SK-N-DZ (cell line): Measurements from ENCODE around the gene EMCN.
"Not testable (repeated sequence)": the region's sequence is repeated elsewhere in the genome, so short reads cannot be mapped to it uniquely, and the experiment has no call there.

Source experiments
- DNase-seq: peaks from one replicate; pipeline ENCODE4 v3.0.0-alpha.2; 2015; ENCODE audit warnings: low spot score

The EMCN gene

DNA sequence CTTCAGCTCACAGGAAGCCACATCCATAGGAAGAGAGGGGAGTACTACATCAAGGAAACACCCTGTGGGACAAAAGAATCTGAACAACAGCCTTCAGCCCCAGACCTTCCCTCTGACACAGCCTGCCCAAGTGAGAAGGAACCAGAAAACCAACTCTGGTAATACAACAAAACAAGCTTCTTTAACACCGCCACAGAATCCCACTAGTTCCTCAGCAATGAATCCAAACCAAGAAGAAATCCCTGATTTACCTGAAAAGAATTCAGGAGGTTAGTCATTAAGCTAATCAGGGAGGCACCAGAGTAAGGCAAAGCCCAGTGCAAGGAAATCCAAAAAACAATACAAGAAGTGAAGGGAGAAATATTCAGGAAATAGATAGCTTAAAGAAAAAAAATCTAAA lies 137.4 kb downstream of the EMCN start:
- not testable (repeated sequence) for DNase-seq

DNA sequence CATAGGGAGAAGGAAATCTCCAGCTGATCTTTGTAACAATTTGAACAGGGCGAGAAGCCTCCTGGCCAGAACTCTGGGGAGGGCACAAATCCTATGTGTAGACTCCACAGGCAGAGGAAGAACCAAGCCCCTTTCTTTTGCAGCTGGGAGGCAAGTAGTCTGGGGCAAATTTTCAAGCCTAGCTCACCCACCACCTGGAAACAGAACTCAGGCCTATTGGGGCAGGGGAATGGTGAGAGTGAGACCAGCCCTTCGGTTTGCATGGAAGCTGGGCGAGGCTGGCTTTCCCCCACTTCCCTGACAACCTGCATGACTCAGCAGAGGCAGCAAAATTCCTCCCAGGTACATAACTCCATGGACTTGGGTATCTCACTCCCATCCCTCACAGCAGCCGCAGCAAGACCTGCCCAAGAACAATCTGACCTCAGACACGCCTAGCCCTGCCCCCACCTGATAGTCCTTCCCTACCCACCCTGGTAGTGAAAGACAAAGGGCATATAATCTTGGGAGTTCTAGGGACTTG lies 138.2 kb downstream of the EMCN start:
- no peak for DNase-seq

DNA sequence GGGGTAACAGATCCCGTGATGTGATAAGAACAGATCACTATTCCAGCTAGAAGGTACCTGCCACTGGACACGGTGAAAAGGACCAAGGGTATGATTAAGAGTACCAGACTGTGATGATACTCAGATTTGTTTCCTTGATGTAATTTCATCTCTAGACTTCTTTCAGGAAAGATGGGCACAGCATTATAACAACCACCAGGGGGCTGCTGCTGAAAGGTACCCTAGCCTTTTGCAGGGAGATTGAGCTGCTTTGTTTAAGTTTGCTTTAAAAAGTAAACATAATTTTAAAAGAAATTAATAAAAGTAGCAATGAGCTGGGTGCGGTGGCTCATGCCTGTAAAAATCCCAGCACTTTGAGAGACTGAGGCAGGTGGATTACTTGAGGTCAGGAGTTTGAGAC lies 145.4 kb downstream of the EMCN start:
- DNase-seq: no peak

DNA sequence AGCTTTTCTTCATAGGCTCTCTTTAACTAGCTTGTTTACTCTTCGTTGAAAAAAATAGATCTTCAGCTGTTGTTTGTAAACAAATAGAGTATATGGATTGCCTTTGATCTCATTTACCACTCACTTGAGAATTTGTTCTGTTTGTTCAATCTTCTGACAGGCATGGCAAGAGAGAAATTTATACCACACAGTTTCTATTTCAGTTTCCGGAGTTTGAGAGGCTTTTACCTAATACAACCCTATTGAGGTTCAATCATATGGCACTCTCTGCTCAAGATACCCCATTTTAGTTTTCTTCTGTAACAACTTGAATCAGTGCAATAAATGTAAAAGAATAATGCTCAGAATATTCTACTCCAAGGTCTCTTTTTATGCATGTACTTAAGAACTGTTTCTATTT lies 148.0 kb downstream of the EMCN start:
- DNase-seq: no peak

DNA sequence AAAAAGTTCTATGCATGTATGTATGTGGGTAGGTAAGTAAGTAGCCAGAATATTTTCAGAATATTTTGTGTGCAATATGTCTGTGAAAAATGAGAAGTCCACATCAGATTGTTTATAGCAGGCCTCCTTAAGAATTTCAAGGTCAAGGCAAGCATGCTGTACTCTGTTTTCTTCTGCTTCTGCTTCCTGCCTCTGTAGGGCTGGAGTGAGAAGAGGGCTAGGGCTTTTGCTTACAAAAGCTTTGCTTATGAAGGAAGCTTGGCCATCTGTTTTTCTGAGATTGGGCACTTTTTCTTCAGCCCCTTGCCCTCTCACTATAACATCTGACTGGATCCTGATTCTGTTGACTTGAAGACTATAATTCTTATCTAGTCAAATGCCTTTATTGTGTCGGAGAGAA lies 150.4 kb downstream of the EMCN start:
- no peak for DNase-seq

DNA sequence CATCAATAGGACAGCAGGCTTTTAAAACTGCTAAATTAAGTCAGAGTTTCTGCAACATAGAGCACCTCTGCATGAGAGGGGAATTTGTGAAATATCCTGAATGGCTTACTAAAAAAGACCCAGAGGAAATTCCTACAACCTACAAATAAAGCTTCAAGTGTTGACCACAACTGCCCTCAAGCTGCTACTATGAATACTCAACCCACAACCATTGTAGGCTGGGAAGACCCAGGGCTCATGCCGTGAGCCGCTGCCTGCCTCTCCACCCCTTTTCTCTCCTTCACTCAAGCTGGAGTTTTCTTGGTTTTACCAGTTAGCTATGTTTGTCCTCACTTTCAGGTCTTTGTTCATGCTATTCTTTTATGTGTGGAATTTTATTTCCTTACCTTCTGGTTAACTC lies 151.6 kb downstream of the EMCN start:
- DNase-seq: no peak

DNA sequence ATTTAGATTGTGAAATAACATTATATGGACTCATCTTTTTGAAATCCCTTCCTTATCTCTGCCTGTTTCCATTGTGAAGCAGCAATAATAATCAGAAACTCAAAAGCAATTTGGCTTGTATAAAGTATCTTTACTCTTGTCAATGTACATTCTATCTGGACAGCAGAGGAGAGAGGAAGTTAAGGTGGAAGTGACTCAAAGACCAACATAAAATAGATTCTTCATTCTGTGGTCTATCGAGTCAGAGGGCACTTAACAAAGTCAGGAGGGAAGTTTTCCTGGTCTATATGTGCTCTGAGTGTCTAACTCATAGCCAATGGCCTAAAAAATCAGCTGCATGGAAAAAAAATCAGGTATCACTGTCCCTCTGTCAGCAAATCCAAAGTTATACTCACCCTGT lies 155.5 kb downstream of the EMCN start:
- DNase-seq: no peak

DNA sequence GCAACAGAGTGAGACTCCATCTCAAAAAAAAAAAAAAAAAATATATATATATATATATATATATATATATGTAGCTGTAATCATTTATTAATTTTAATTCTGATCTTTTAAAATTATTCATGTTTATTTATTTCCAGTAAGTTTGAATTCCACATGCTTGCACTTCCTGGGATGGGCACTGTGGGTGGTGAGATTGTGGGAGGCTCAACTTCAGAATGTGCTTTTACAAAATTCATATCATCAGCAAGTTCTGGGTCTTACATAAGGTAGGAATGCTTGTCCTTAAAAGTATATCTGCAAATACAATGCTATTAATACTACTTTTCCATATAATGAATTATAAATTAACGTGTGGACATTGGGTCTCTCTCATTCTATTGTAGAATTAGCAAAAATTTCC lies 156.5 kb downstream of the EMCN start:
- no peak for DNase-seq

DNA sequence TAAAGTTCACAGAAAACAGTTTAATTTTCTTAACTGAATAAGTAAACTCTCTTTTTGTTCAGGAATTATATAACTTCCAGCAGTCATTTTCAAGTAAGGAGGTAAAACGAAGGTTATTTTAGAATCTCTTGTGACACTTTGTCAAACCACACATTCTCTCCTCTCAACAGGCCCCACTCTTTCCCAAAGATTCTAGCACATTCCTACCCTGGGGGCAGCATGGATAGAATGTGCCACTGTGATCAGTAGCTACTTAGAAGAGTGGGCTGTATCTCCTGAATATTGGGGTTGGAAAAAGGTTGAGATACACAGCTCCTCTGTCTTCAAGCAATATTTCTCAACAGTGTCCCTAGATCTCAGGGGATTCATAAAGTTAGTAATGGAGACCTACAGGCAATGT lies 157.6 kb downstream of the EMCN start:
- DNase-seq: no peak

DNA sequence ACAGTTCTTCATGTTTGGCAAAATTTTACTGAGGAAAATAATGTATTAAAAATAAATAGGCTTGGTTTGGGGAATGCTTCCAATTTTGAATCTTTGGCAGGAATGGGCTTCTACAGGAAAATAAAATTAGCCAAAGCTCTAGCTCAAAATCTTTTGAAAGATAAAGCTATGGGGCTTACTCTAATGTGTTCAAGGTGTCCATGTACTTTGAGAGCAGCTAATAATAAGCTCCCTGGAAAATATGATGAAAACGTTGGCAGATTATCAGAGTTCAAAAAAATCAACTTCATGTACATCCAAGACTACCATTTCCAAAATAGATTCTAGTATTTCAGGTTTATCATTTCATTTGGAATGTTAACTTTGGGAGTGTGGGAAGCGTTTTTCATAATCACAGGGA lies 158.4 kb downstream of the EMCN start:
- no peak for DNase-seq

DNA sequence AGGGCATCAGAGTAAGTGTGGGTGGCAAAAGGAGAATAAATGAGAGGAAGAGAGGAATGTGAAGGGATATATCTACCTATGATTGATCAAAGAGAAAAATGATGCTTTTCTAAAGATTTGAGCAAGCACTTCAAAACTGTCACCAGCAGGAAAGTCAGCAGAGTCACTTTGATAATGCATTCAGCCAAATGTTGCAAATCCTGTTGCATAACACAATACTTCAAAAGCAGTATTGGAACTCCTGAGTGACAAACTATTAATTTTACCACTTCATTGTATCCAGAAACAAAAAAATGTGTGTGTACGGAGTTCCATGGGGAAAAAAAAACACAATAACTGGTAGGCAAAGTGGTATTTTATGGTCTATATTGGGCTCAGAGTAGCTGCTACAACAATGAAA lies 160.3 kb downstream of the EMCN start:
- DNase-seq: no peak

DNA sequence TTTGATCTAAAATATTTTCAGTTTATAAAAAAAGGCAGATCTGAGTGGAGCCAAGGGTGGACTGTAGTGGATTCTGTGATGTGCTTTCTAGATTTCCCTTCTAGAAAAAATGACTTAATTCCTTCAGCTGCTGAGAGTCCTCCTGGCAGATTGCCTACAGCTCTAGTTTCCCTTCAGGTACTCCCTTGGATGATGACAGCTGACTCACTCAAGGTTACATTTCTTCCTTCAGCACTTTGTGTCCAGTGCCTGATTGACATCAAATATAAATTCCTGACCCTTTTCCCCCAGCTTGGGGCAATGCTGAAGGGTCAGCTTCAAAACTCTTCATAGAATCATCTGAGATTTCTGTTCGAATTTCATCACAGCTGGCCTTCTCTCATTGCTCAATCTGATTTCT lies 161.7 kb downstream of the EMCN start:
- no peak for DNase-seq

DNA sequence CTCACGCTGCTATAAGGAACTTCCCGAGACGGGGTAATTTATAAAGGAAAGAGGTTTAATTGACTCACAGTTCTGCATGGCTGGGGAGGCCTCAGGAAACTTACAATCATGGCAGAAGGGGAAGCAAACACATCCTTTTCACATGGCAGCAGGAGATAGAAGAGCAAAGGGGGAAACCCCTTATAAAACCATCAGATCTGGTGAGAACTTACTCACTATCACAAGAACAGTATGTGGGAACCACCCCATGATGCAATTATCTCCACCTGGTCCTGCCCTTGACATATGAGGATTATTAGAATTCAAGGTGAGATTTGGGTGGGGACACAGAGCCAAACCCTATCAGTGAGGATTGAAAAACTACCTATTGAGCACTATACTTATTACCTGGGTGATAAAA lies 165.5 kb downstream of the EMCN start:
- DNase-seq: not testable (repeated sequence)

DNA sequence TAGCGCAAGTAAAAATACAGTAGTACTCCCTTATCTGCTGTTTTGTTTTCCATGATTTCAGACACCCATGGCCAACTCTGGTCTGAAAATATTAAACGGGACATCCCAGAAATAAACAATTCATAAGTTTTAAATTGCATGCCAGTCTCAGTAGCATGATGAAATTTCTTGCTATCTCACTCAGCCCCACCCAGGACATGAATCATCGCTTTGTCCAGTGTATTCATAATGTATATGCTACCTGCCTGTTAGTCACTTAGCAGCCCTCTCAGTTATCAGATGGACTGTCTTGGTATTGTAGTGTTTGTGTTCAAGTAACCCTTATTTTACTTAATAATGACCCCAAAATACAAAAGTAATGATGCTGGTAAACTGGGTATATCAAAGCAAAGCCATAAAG lies 169.3 kb downstream of the EMCN start:
- no peak for DNase-seq

DNA sequence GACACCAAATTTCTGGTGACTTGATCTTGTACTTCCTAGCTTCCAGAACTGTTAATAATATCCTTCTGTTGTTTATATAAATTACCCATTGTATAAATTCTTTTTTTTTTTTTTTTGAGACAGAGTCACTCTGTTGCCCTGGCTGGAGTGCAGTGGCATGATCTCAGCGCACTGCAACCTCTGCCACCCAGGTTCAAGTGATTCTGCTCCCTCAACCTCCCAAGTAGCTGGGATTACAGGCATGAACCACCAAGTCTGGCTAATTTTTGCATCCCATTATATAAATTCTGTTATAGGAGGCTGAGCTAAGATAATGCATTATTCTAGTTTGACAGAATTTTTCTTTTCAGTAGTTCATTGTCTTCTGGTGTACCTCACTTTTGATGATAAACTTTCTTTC lies 170.6 kb downstream of the EMCN start:
- no peak for DNase-seq

DNA sequence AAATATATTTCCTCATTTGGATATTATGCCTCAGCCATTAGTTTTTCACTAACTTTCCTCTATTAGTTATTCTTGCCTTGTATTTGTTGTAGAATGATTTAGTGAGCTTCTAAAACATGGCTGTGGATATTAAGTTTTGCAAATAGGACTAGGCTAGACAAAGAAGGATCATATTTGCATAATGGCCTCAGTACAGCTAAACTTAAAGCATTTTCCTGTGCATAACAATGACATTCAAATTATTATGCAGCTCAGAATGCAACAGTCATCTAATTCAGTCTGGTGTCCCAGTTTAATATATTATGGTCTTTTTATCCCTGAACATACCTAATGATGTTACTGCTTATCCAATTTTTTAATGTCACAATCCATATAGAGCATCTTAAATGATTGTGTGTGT lies 172.2 kb downstream of the EMCN start:
- DNase-seq: no peak
